GM12878 (cell line): Measurements from ENCODE around the gene PPME1.

ENCODE experiments used
- BCL11A ChIP-seq: IDR thresholded peaks from 2 replicates; pipeline ENCODE4 v1.6.1; 2011; ENCODE audit warnings: low read depth, low read length
- CTCF ChIP-seq, 3 experiments: IDR thresholded peaks in 2 of 3; conservative IDR thresholded peaks in 1 of 3; 2 replicates each; pipeline ENCODE4 v1.5.1; 2011; ENCODE audit warnings: low read depth in 3 of 3, low read length in 3 of 3, mild to moderate bottlenecking in 3 of 3, control low read depth in 2 of 3, moderate library complexity in 2 of 3, inconsistent platforms in 1 of 3, mixed read lengths in 1 of 3; ENCODE audit not compliant: control insufficient read depth in 2 of 3, insufficient read depth in 1 of 3; ENCODE audit errors: extremely low read depth in 1 of 3
- EZH2 ChIP-seq: IDR thresholded peaks from 2 replicates; pipeline ENCODE4 v1.6.1; 2012; ENCODE audit warnings: low read depth, mild to moderate bottlenecking, control low read depth, inconsistent platforms, low read length, borderline replicate concordance; ENCODE audit not compliant: control insufficient read depth
- MXI1 ChIP-seq: fragments of 150-350 bp; IDR thresholded peaks from 2 replicates; pipeline ENCODE4 v1.6.1; 2011; ENCODE audit warnings: low read depth, mild to moderate bottlenecking, inconsistent platforms, low read length, improper control_type of control experiment
- MYB ChIP-seq: fragments of 150-350 bp; IDR thresholded peaks from 2 replicates; pipeline ENCODE4 v1.6.1; 2014; ENCODE audit warnings: mild to moderate bottlenecking, low read depth, low read length, borderline replicate concordance
- POLR2AphosphoS5 ChIP-seq: IDR thresholded peaks from 2 replicates; pipeline ENCODE4 v1.6.1; 2011; ENCODE audit warnings: mild to moderate bottlenecking, low read length, inconsistent platforms
- RFX5 ChIP-seq: IDR thresholded peaks from 2 replicates; pipeline ENCODE4 v1.6.1; 2011; ENCODE audit warnings: low read depth, low read length, improper control_type of control experiment
- SP1 ChIP-seq: IDR thresholded peaks from one replicate; pipeline ENCODE4 v1.6.1; 2011; ENCODE audit warnings: low read depth, low read length
- YBX1 ChIP-seq: fragments of 450-650 bp; IDR thresholded peaks from 2 replicates; pipeline ENCODE4 v1.6.1; 2016; ENCODE audit warnings: antibody characterized with exemption
- TF ChIP-seq, protein P1 (sequence below): fragments of 450-650 bp; IDR thresholded peaks from 2 replicates; pipeline ENCODE4 v1.6.1; 2017; ENCODE audit warnings: mild to moderate bottlenecking, moderate library complexity

DNA sequence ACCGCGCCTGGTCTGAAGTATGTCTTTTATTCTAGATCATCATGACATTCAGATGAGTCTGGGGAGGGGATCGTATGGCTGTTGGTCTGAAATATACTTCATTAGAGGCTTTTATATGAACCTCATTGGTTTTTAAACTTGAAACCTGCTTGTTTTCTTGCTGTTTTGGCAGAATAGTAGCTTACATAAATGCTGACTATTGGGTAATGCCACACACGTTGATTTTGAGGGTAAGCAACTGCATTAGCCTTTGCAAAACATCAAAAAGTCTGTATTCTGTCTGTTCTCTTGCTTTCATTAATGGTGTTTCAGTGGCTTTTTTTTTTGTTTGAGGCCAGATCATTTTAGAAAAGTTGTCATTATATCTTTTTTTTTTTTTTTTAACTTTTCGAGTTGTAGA is 14.2 kb downstream of the PPME1 start:
- TF ChIP-seq RFX5 (no peak), YBX1 (no peak), EZH2 (no peak), BCL11A (no peak), MYB (no peak), SP1 (no peak), POLR2AphosphoS5 (no peak), CTCF (IDR thresholded peaks at IDR 0.05 in 2 of 3, conservative IDR thresholded peaks at IDR 0.05 in 1 of 3; ENCODE audit: control insufficient read depth in 2 of 3, extremely low read depth in 1 of 3, insufficient read depth in 1 of 3, low read depth in 3 of 3, low read length in 3 of 3) (no peak), MXI1 (no peak)
- TF ChIP-seq, protein P1, sequence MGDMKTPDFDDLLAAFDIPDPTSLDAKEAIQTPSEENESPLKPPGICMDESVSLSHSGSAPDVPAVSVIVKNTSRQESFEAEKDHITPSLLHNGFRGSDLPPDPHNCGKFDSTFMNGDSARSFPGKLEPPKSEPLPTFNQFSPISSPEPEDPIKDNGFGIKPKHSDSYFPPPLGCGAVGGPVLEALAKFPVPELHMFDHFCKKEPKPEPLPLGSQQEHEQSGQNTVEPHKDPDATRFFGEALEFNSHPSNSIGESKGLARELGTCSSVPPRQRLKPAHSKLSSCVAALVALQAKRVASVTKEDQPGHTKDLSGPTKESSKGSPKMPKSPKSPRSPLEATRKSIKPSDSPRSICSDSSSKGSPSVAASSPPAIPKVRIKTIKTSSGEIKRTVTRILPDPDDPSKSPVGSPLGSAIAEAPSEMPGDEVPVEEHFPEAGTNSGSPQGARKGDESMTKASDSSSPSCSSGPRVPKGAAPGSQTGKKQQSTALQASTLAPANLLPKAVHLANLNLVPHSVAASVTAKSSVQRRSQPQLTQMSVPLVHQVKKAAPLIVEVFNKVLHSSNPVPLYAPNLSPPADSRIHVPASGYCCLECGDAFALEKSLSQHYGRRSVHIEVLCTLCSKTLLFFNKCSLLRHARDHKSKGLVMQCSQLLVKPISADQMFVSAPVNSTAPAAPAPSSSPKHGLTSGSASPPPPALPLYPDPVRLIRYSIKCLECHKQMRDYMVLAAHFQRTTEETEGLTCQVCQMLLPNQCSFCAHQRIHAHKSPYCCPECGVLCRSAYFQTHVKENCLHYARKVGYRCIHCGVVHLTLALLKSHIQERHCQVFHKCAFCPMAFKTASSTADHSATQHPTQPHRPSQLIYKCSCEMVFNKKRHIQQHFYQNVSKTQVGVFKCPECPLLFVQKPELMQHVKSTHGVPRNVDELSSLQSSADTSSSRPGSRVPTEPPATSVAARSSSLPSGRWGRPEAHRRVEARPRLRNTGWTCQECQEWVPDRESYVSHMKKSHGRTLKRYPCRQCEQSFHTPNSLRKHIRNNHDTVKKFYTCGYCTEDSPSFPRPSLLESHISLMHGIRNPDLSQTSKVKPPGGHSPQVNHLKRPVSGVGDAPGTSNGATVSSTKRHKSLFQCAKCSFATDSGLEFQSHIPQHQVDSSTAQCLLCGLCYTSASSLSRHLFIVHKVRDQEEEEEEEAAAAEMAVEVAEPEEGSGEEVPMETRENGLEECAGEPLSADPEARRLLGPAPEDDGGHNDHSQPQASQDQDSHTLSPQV: no peak
